D721Med (cell line): ENCODE data around the gene ELOVL3.
"Not testable (repeated sequence)": the region's sequence is repeated elsewhere in the genome, so short reads cannot be mapped to it uniquely, and the experiment has no call there.

ENCODE experiments used
- DNase-seq: peaks from one replicate; pipeline ENCODE4 v3.0.0; 2011; ENCODE audit warnings: low spot score; ENCODE audit not compliant: insufficient read length
- FAIRE-seq: peaks from 2 replicates; lab custom pipeline; 2011; peaks lifted over from hg19 to GRCh38; lab: Jason Lieb, UNC
- CTCF ChIP-seq: IDR thresholded peaks from 2 replicates; pipeline ENCODE4 v1.5.1; 2012; ENCODE audit warnings: mild to moderate bottlenecking, control low read depth; ENCODE audit not compliant: insufficient read depth; ENCODE audit errors: missing control alignments

Gene ELOVL3

GRCh38 chr10:102208311-102209035 lies 17.6 kb upstream of the ELOVL3 start:
- no peak for FAIRE-seq

GRCh38 chr10:102211615-102212299 lies 14.3 kb upstream of the ELOVL3 start:
- FAIRE-seq: no peak
- no peak for DNase-seq
- TF ChIP-seq CTCF: no peak

More at GRCh38 chr10:102208311-102209035, 17.6 kb upstream of the ELOVL3 start:
- DNase-seq: no peak
- TF ChIP-seq CTCF: no peak

GRCh38 chr10:102213599-102213998 lies 12.5 kb upstream of the ELOVL3 start:
- DNase-seq, FAIRE-seq: not testable (repeated sequence)

- no peak for TF ChIP-seq CTCF
- FAIRE-seq (no peak), DNase-seq (no peak)
These were observed 6.7 kb upstream of the ELOVL3 start for GRCh38 chr10:102219370-102219769.

GRCh38 chr10:102220612-102221011 lies 5.5 kb upstream of the ELOVL3 start:
- FAIRE-seq: no peak
- no peak for TF ChIP-seq CTCF
- no peak for DNase-seq

- DNase-seq (no peak), FAIRE-seq (no peak)
- TF ChIP-seq CTCF: no peak
These were observed 3.3 kb upstream of the ELOVL3 start for GRCh38 chr10:102222797-102223196.

GRCh38 chr10:102226542-102226870 lies 407 bp downstream of the ELOVL3 start:
- no peak for FAIRE-seq

More at GRCh38 chr10:102226542-102226870, 407 bp downstream of the ELOVL3 start:
- DNase-seq: no peak
- no peak for TF ChIP-seq CTCF
